ENCODE measurements around the gene SMARCA4. TPM values are rescaled to one million over a fixed set of nuclear protein-coding genes. Genes with fewer than 3 reads are reported as not detected.

The SMARCA4 gene
- total RNA-seq, 1 experiment from 2014 or later: 36.2 TPM

DNA sequence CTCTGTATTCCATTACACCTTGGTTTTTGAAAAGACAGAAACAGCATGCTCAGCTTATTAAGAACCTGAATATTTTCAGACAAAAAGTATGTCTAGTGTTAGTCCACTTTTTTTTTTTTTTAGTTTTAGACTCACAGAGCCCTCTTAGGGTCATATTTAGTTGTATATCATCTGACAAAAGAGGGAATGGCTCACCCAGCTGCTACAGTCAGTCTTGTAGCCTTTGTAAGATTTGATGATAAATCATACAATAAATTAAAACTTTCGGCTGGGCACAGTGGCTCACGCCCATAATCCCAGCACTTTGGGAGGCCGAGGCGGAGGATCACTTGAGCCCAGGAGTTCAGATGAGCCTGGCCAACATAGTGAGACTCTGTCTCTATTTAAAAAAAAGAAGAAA lies 84.7 kb downstream of the SMARCA4 start:
- H3K27me3 ChIP-seq (ENCODE audit: control insufficient read depth, insufficient read depth, low read length): no peaks in the 10 kb centered on the region
- DNase-seq (ENCODE audit: low read depth, low spot score) (no peak), ATAC-seq (no peak)
- in situ Hi-C loops (cut with HindIII; ENCODE audit: low pct_unique_long_range_greater_than_20kb, low sequenced_read_pairs): no loop called here
- H3K9me3 ChIP-seq (ENCODE audit: control insufficient read depth, insufficient read depth, low read depth, low read length): no peaks in the 10 kb centered on the region
- TF ChIP-seq, protein P1, sequence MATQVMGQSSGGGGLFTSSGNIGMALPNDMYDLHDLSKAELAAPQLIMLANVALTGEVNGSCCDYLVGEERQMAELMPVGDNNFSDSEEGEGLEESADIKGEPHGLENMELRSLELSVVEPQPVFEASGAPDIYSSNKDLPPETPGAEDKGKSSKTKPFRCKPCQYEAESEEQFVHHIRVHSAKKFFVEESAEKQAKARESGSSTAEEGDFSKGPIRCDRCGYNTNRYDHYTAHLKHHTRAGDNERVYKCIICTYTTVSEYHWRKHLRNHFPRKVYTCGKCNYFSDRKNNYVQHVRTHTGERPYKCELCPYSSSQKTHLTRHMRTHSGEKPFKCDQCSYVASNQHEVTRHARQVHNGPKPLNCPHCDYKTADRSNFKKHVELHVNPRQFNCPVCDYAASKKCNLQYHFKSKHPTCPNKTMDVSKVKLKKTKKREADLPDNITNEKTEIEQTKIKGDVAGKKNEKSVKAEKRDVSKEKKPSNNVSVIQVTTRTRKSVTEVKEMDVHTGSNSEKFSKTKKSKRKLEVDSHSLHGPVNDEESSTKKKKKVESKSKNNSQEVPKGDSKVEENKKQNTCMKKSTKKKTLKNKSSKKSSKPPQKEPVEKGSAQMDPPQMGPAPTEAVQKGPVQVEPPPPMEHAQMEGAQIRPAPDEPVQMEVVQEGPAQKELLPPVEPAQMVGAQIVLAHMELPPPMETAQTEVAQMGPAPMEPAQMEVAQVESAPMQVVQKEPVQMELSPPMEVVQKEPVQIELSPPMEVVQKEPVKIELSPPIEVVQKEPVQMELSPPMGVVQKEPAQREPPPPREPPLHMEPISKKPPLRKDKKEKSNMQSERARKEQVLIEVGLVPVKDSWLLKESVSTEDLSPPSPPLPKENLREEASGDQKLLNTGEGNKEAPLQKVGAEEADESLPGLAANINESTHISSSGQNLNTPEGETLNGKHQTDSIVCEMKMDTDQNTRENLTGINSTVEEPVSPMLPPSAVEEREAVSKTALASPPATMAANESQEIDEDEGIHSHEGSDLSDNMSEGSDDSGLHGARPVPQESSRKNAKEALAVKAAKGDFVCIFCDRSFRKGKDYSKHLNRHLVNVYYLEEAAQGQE (IDR thresholded peaks at IDR 0.05; ENCODE audit: insufficient read depth in 1 of 2, low read depth in 2 of 2, low read length in 1 of 2): no peak
- no peak for TF ChIP-seq POLR2AphosphoS5 (IDR thresholded peaks at IDR 0.05; ENCODE audit: low read depth, low read length)
- TF ChIP-seq, protein P2, sequence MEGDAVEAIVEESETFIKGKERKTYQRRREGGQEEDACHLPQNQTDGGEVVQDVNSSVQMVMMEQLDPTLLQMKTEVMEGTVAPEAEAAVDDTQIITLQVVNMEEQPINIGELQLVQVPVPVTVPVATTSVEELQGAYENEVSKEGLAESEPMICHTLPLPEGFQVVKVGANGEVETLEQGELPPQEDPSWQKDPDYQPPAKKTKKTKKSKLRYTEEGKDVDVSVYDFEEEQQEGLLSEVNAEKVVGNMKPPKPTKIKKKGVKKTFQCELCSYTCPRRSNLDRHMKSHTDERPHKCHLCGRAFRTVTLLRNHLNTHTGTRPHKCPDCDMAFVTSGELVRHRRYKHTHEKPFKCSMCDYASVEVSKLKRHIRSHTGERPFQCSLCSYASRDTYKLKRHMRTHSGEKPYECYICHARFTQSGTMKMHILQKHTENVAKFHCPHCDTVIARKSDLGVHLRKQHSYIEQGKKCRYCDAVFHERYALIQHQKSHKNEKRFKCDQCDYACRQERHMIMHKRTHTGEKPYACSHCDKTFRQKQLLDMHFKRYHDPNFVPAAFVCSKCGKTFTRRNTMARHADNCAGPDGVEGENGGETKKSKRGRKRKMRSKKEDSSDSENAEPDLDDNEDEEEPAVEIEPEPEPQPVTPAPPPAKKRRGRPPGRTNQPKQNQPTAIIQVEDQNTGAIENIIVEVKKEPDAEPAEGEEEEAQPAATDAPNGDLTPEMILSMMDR (IDR thresholded peaks at IDR 0.05): no peak
- no peak for TF ChIP-seq SIN3A (IDR thresholded peaks at IDR 0.05; ENCODE audit: borderline replicate concordance, insufficient read depth, low read depth, low read length)
- TF ChIP-seq TCF7L2 (IDR thresholded peaks at IDR 0.05; ENCODE audit: low read depth, low read length): no peak
- peaks cover 2% of the 10 kb centered on the region; the same call in 1 of the 2 replicates for H3K36me3 ChIP-seq (ENCODE audit: control insufficient read depth, insufficient read depth, low read length)
- no peaks in the 10 kb centered on the region for H3K4me1 ChIP-seq (ENCODE audit: control insufficient read depth, insufficient read depth, low read length)
- intact Hi-C loops (cut with micrococcal nuclease; ENCODE audit: unreplicated experiment): no loop called here
- ChIA-PET POLR2A (no interaction called here), CTCF (no interaction called here)
- no TSS peak for BruUV-seq (replicated peaks)
- H3K27ac ChIP-seq (ENCODE audit: low read length): no peak overlapping the region
- no peak overlapping the region for H3K4me3 ChIP-seq (ENCODE audit: low read depth in 2 of 2, low read length in 2 of 2)

DNA sequence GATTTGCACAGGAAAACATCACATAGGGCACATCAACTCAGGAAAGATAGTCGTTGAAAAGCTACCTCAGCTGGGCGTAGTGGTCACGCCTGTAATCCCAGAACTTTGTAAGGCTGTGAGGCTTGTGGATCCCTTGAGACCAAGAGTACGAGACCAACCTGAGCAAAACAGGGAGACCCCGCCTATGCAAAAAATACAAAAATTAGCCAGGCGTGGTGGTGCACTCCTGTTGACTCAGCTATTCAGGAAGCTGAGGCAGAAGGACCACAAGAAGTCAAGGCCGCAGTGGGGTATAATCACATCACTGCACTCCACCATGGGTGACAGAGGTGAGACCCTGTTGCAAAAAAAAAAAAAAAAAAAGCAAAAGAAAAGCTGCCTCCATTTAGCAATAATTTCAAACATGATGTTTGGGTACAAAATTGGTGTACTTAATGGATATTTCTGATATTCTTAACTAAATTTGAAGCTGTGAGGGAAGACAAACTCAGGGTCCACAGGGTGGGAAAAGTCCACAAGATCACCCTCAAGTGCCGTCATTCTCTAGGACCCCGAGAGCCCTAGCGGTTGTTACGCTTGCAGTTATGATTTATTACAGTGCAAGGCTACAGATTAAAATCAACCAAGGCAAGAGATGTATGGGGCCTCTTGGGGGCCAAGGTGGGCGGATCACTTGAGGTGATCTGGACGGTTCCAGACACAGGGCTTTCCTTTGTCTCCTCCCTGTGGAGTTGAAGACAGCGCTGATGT lies 86.0 kb downstream of the SMARCA4 start:
- in situ Hi-C loops (cut with HindIII; ENCODE audit: low pct_unique_long_range_greater_than_20kb, low sequenced_read_pairs) (no loop called here), intact Hi-C loops (cut with micrococcal nuclease; ENCODE audit: unreplicated experiment) (no loop called here)
- TF ChIP-seq, protein P2 (IDR thresholded peaks at IDR 0.05): no peak
- TF ChIP-seq SIN3A (IDR thresholded peaks at IDR 0.05; ENCODE audit: borderline replicate concordance, insufficient read depth, low read depth, low read length): no peak
- TF ChIP-seq, protein P1 (IDR thresholded peaks at IDR 0.05; ENCODE audit: insufficient read depth in 1 of 2, low read depth in 2 of 2, low read length in 1 of 2): no peak
- TF ChIP-seq POLR2AphosphoS5 (IDR thresholded peaks at IDR 0.05; ENCODE audit: low read depth, low read length): no peak
- no peak for TF ChIP-seq TCF7L2 (IDR thresholded peaks at IDR 0.05; ENCODE audit: low read depth, low read length)
- POLR2A ChIA-PET: interaction anchor here (0.6 kb wide), 2 partner anchors 78 to 211 kb away, joined by 5 read pairs; partner anchors contain the start of gene TMED1
- CTCF ChIA-PET: no interaction called here
- ATAC-seq (no peak), DNase-seq (ENCODE audit: low read depth, low spot score) (no peak)
- H3K36me3 ChIP-seq (ENCODE audit: control insufficient read depth, insufficient read depth, low read length): no peaks in the 10 kb centered on the region; the same call in 1 of the 2 replicates
- H3K4me1 ChIP-seq (ENCODE audit: control insufficient read depth, insufficient read depth, low read length): no peaks in the 10 kb centered on the region
- BruUV-seq (replicated peaks): no TSS peak
- H3K9me3 ChIP-seq (ENCODE audit: control insufficient read depth, insufficient read depth, low read depth, low read length): no peaks in the 10 kb centered on the region
- H3K27me3 ChIP-seq (ENCODE audit: control insufficient read depth, insufficient read depth, low read length): no peaks in the 10 kb centered on the region
- no peak overlapping the region for H3K4me3 ChIP-seq (ENCODE audit: low read depth in 2 of 2, low read length in 2 of 2)
- no peak overlapping the region for H3K27ac ChIP-seq (ENCODE audit: low read length)

Measured in Panc1 (cell line).